Measurements from ENCODE around the gene EOLA1. TPM values are rescaled to one million over a fixed set of nuclear protein-coding genes. Genes with fewer than 3 reads are reported as not detected.
"Not testable (repeated sequence)": the region's sequence is repeated elsewhere in the genome, so short reads cannot be mapped to it uniquely, and the experiment has no call there.

Gene EOLA1
- total RNA-seq, 1 experiment from 2014 or later, result 17.8 TPM

GRCh38 chrX:149515954-149516602 lies 24.7 kb upstream of the EOLA1 start:
- intact Hi-C loops (cut with micrococcal nuclease; ENCODE audit: unreplicated experiment), result no loop called here
- BruUV-seq (replicated peaks), result no TSS peak

GRCh38 chrX:149516604-149517003 lies 24.2 kb upstream of the EOLA1 start:
- BruUV-seq (replicated peaks), result no TSS peak
- TF ChIP-seq CTCF (IDR thresholded peaks at IDR 0.05; ENCODE audit: unreplicated experiment), result no peak
- Mint-ChIP-seq H3K4me1 (ENCODE audit: low read depth, unreplicated experiment) (peaks cover 16% of the 10 kb centered on the region), H3K27ac (ENCODE audit: unreplicated experiment) (no peak overlapping the region), H3K36me3 (ENCODE audit: insufficient read depth, unreplicated experiment) (no peaks in the 10 kb centered on the region), H3K9me3 (ENCODE audit: low read depth, unreplicated experiment) (no peaks in the 10 kb centered on the region), H3K27me3 (ENCODE audit: unreplicated experiment) (no peaks in the 10 kb centered on the region), H3K4me3 (ENCODE audit: low read depth, unreplicated experiment) (no peak overlapping the region)
- CTCF ChIA-PET, result no interaction called here
- intact Hi-C loops (cut with micrococcal nuclease; ENCODE audit: unreplicated experiment), result no loop called here
- no peak for DNase-seq

More at GRCh38 chrX:149515954-149516602, 24.7 kb upstream of the EOLA1 start:
- no peak for DNase-seq
- Mint-ChIP-seq H3K27ac (ENCODE audit: unreplicated experiment) (no peak overlapping the region), H3K9me3 (ENCODE audit: low read depth, unreplicated experiment) (no peaks in the 10 kb centered on the region), H3K36me3 (ENCODE audit: insufficient read depth, unreplicated experiment) (peaks cover 4% of the 10 kb centered on the region), H3K4me3 (ENCODE audit: low read depth, unreplicated experiment) (no peak overlapping the region), H3K27me3 (ENCODE audit: unreplicated experiment) (no peaks in the 10 kb centered on the region), H3K4me1 (ENCODE audit: low read depth, unreplicated experiment) (peaks cover 21% of the 10 kb centered on the region)
- no peak for TF ChIP-seq CTCF (IDR thresholded peaks at IDR 0.05; ENCODE audit: unreplicated experiment)
- CTCF ChIA-PET, result no interaction called here

GRCh38 chrX:149517308-149517707 lies 23.5 kb upstream of the EOLA1 start:
- peaks cover 19% of the 10 kb centered on the region for H3K4me1 Mint-ChIP-seq (ENCODE audit: low read depth, unreplicated experiment)
- no peaks in the 10 kb centered on the region for H3K9me3 Mint-ChIP-seq (ENCODE audit: low read depth, unreplicated experiment)
- CTCF ChIA-PET, result no interaction called here
- no peak overlapping the region for H3K4me3 Mint-ChIP-seq (ENCODE audit: low read depth, unreplicated experiment)
- DNase-seq, result no peak
- no peaks in the 10 kb centered on the region for H3K27me3 Mint-ChIP-seq (ENCODE audit: unreplicated experiment)
- intact Hi-C loops (cut with micrococcal nuclease; ENCODE audit: unreplicated experiment), result no loop called here
- peaks cover 4% of the 10 kb centered on the region for H3K36me3 Mint-ChIP-seq (ENCODE audit: insufficient read depth, unreplicated experiment)
- no peak overlapping the region for H3K27ac Mint-ChIP-seq (ENCODE audit: unreplicated experiment)
- no peak for TF ChIP-seq CTCF (IDR thresholded peaks at IDR 0.05; ENCODE audit: unreplicated experiment)
- no TSS peak for BruUV-seq (replicated peaks)

- TF ChIP-seq CTCF (IDR thresholded peaks at IDR 0.05; ENCODE audit: unreplicated experiment), result no peak
- intact Hi-C loops (cut with micrococcal nuclease; ENCODE audit: unreplicated experiment), result no loop called here
- no peak for DNase-seq
- Mint-ChIP-seq H3K4me1 (ENCODE audit: low read depth, unreplicated experiment) (peaks cover 29% of the 10 kb centered on the region), H3K27ac (ENCODE audit: unreplicated experiment) (no peak overlapping the region), H3K9me3 (ENCODE audit: low read depth, unreplicated experiment) (no peaks in the 10 kb centered on the region), H3K27me3 (ENCODE audit: unreplicated experiment) (no peaks in the 10 kb centered on the region), H3K4me3 (ENCODE audit: low read depth, unreplicated experiment) (no peak overlapping the region), H3K36me3 (ENCODE audit: insufficient read depth, unreplicated experiment) (peaks cover 14% of the 10 kb centered on the region)
- BruUV-seq (replicated peaks), result no TSS peak
- CTCF ChIA-PET, result no interaction called here
Observed at GRCh38 chrX:149518236-149518635, 22.6 kb upstream of the EOLA1 start.

- intact Hi-C loops (cut with micrococcal nuclease; ENCODE audit: unreplicated experiment); BruUV-seq (replicated peaks); H3K27me3 Mint-ChIP-seq (ENCODE audit: unreplicated experiment); H3K4me3 Mint-ChIP-seq (ENCODE audit: low read depth, unreplicated experiment); CTCF ChIA-PET; H3K9me3 Mint-ChIP-seq (ENCODE audit: low read depth, unreplicated experiment); DNase-seq; H3K27ac Mint-ChIP-seq (ENCODE audit: unreplicated experiment): not testable (repeated sequence)
- H3K4me1 Mint-ChIP-seq (ENCODE audit: low read depth, unreplicated experiment), result peaks cover 29% of the 10 kb centered on the region
- H3K36me3 Mint-ChIP-seq (ENCODE audit: insufficient read depth, unreplicated experiment), result peaks cover 14% of the 10 kb centered on the region
Observed at GRCh38 chrX:149520636-149521277, 20.1 kb upstream of the EOLA1 start.
